ENCODE measurements around the gene ZNFX1. TPM values are rescaled to one million over a fixed set of nuclear protein-coding genes. Genes with fewer than 3 reads are reported as not detected.

Gene ZNFX1
- total and polyA plus RNA-seq, 9 of the 15 experiments (the other 6 are each of a cell fraction or from before 2014, with no cell fraction given) = 3.8 to 13.8 (median 10.3) TPM

DNA sequence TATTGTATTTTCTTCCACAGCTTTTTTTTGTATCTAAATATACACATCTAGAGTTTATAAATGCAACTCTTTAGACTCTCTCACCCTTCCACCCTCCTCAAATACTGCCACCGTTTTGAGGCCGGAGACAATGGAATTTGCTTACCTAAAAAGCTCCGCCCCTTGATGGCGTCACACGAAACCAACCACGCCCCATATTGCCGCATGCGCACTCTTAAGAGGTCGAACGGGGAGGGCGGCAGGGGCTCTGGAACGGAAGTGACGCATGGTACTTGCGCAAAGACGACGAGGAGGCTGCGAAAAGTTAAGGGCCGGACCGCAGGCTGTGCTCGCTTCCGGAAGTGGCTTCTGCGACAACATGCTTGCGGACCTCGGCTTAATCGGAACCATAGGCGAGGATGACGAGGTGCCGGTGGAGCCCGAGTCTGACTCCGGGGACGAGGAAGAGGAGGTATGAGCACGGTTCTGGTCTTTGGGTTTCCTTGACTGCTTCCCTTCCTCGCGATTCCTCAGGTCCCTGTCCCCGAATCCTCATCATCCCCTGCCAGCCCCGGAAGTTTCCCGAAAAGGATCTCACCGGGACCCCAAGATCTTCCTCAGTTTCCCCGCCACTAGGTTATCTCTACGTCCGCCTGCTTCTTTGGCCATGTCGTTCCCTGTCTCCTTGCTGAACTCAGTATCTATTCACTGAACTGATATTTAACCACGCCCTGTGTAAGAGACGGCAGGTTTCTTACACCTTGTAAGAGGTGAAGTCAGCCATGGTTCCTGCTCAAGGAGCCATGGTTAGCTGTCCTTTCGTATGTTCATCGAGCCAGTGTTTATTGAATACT is 58.5 kb downstream of the ZNFX1 start, which contains the start of gene DDX27 (continued):
- no peak for TF ChIP-seq MGA (IDR thresholded peaks at IDR 0.05)
- no peak for TF ChIP-seq BHLHE40 (IDR thresholded peaks at IDR 0.05; ENCODE audit: low read length)
- TF ChIP-seq POLR3A (IDR thresholded peaks at IDR 0.05; ENCODE audit: borderline replicate concordance, extremely low read depth, insufficient read depth, insufficient read length) = no peak
- TF ChIP-seq, protein P1, sequence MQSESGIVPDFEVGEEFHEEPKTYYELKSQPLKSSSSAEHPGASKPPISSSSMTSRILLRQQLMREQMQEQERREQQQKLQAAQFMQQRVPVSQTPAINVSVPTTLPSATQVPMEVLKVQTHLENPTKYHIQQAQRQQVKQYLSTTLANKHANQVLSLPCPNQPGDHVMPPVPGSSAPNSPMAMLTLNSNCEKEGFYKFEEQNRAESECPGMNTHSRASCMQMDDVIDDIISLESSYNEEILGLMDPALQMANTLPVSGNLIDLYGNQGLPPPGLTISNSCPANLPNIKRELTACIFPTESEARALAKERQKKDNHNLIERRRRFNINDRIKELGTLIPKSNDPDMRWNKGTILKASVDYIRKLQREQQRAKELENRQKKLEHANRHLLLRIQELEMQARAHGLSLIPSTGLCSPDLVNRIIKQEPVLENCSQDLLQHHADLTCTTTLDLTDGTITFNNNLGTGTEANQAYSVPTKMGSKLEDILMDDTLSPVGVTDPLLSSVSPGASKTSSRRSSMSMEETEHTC (IDR thresholded peaks at IDR 0.05) = no peak
- no peak for TF ChIP-seq ZC3H11A (IDR thresholded peaks at IDR 0.05; ENCODE audit: low read depth, low read length)
- TF ChIP-seq ZNF785 (CRISPR knock-in tag; IDR thresholded peaks at IDR 0.05) = no peak
- no peak for TF ChIP-seq HOXB6 (CRISPR knock-in tag; IDR thresholded peaks at IDR 0.05; ENCODE audit: borderline replicate concordance)
- no peak for TF ChIP-seq ZNF76 (CRISPR knock-in tag; IDR thresholded peaks at IDR 0.05; ENCODE audit: borderline replicate concordance)
- no peak; the same call in 1 of the 2 replicates for TF ChIP-seq TFAP4 (CRISPR knock-in tag; IDR thresholded peaks at IDR 0.05; ENCODE audit: borderline replicate concordance)
- TF ChIP-seq NFATC3 (IDR thresholded peaks at IDR 0.05) = no peak
- TF ChIP-seq ZNF431 (CRISPR knock-in tag; IDR thresholded peaks at IDR 0.05) = no peak
- TF ChIP-seq TCFL5 (CRISPR knock-in tag; conservative IDR thresholded peaks at IDR 0.05) = no peak
- no peak for TF ChIP-seq ZNF511 (CRISPR knock-in tag; IDR thresholded peaks at IDR 0.05)
